GM23338 (cell line): ENCODE measurements around the gene CX3CL1. TPM values are rescaled to one million over a fixed set of nuclear protein-coding genes. Genes with fewer than 3 reads are reported as not detected.

Experiments
- ATAC-seq: fragments of 200-7000 bp; cut with Tn5 transposase; 3 replicates; pipeline ENCODE4 v1.9.1; 2020
- DNase-seq: peaks from one replicate; pipeline ENCODE4 v3.0.0-alpha.2; 2015; ENCODE audit warnings: low spot score
- H2AFZ ChIP-seq: fragments of 200-600 bp; sonication (generic); 2 replicates; pipeline ENCODE4 v1.8.0; 2016; ENCODE audit warnings: antibody characterized with exemption, mild to moderate bottlenecking, moderate library complexity
- H3F3A ChIP-seq: fragments of 200-600 bp; sonication (generic); replicated peaks from 2 replicates; pipeline ENCODE4 v1.8.0; 2017; ENCODE audit warnings: antibody characterized with exemption, mixed run types, low read depth
- H3K27ac ChIP-seq: fragments of 200-600 bp; sonication (generic); 2 replicates; pipeline ENCODE4 v1.6.1; 2016; ENCODE audit warnings: low read depth
- H3K27me3 ChIP-seq: fragments of 200-600 bp; sonication (generic); 2 replicates; pipeline ENCODE4 v1.8.0; 2016; ENCODE audit warnings: mild to moderate bottlenecking, mixed run types, moderate library complexity; ENCODE audit not compliant: insufficient read depth
- H3K36me3 ChIP-seq: fragments of 200-600 bp; sonication (generic); 2 replicates; pipeline ENCODE4 v1.8.0; 2016; ENCODE audit warnings: mild to moderate bottlenecking; ENCODE audit not compliant: insufficient read depth
- H3K4me1 ChIP-seq: fragments of 200-600 bp; sonication (generic); 2 replicates; pipeline ENCODE4 v1.8.0; 2016; ENCODE audit warnings: mild to moderate bottlenecking, moderate library complexity; ENCODE audit not compliant: insufficient read depth
- H3K4me2 ChIP-seq: fragments of 200-600 bp; sonication (generic); 2 replicates; pipeline ENCODE4 v1.7.1; 2017; ENCODE audit warnings: mixed run types
- H3K4me3 ChIP-seq: fragments of 200-600 bp; sonication (generic); 2 replicates; pipeline ENCODE4 v1.6.1; 2016; ENCODE audit warnings: mixed run types
- H3K79me2 ChIP-seq: fragments of 200-600 bp; sonication (generic); replicated peaks from 2 replicates; pipeline ENCODE4 v1.8.0; 2017; ENCODE audit warnings: mild to moderate bottlenecking; ENCODE audit not compliant: insufficient read depth
- H3K9me2 ChIP-seq: fragments of 200-600 bp; sonication (generic); 2 replicates; pipeline ENCODE4 v1.8.0; 2017; ENCODE audit not compliant: insufficient read depth
- H4K20me1 ChIP-seq: fragments of 200-600 bp; sonication (generic); replicated peaks from 2 replicates; pipeline ENCODE4 v1.8.0; 2017; ENCODE audit warnings: mild to moderate bottlenecking; ENCODE audit not compliant: insufficient read depth
- H3K27ac Mint-ChIP-seq: 2 replicates; pipeline ENCODE4 v1.8.0; 2020; ENCODE audit warnings: inconsistent platforms, mild to moderate bottlenecking, moderate library complexity, mixed read lengths
- H3K27me3 Mint-ChIP-seq: 3 replicates; pipeline ENCODE4 v1.8.0; 2022; ENCODE audit warnings: low read depth, mild to moderate bottlenecking, moderate library complexity, mixed read lengths, inconsistent platforms; ENCODE audit not compliant: insufficient read depth, poor library complexity
- H3K36me3 Mint-ChIP-seq: 3 replicates; pipeline ENCODE4 v1.8.0; 2021; ENCODE audit warnings: low read depth, mild to moderate bottlenecking, inconsistent platforms, moderate library complexity, mixed read lengths
- H3K4me1 Mint-ChIP-seq: 3 replicates; pipeline ENCODE4 v1.8.0; 2020; ENCODE audit warnings: mild to moderate bottlenecking, inconsistent platforms, mixed read lengths
- H3K4me3 Mint-ChIP-seq: 3 replicates; pipeline ENCODE4 v1.8.0; 2021; ENCODE audit warnings: moderate library complexity, mild to moderate bottlenecking, inconsistent platforms, mixed read lengths
- H3K9me3 Mint-ChIP-seq: 3 replicates; pipeline ENCODE4 v1.8.0; 2020; ENCODE audit warnings: moderate library complexity, mild to moderate bottlenecking, inconsistent platforms, mixed read lengths
- CREB1 ChIP-seq: fragments of 250-450 bp; sonication (Bioruptor Pico); IDR thresholded peaks from 2 replicates; pipeline ENCODE4 v1.5.0; 2020; ENCODE audit warnings: low read depth, mild to moderate bottlenecking, moderate library complexity
- CTCF ChIP-seq, 2 experiments: fragments of 200-600 bp in 1 of 2; sonication (generic) in 1 of 2; conservative IDR thresholded peaks; 2 replicates each; pipeline versions ENCODE4 v1.5.1 to v1.6.1; 2016 to 2017; ENCODE audit warnings: antibody characterized with exemption in 2 of 2, low read depth in 2 of 2, mild to moderate bottlenecking in 2 of 2, moderate library complexity in 1 of 2
- ETS1 ChIP-seq: IDR thresholded peaks from 2 replicates; pipeline ENCODE4 v1.6.1; 2016; ENCODE audit warnings: antibody characterized with exemption
- EZH2 ChIP-seq: fragments of 200-600 bp; sonication (generic); IDR thresholded peaks from one replicate; pipeline ENCODE4 v1.8.0; 2017; ENCODE audit warnings: antibody characterized with exemption, mild to moderate bottlenecking, low read depth; ENCODE audit not compliant: unreplicated experiment
- EZH2phosphoT487 ChIP-seq: fragments of 200-600 bp; sonication (generic); IDR thresholded peaks from one replicate; pipeline ENCODE4 v1.8.1; 2018; ENCODE audit warnings: antibody characterized with exemption; ENCODE audit not compliant: unreplicated experiment
- POLR2AphosphoS5 ChIP-seq: IDR thresholded peaks from 2 replicates; pipeline ENCODE4 v1.6.1; 2016; ENCODE audit warnings: antibody characterized with exemption, low read depth
- REST ChIP-seq: IDR thresholded peaks from one replicate; pipeline ENCODE4 v1.6.1; 2018; ENCODE audit warnings: antibody characterized with exemption; ENCODE audit not compliant: unreplicated experiment
- STAT1 ChIP-seq: IDR thresholded peaks from one replicate; pipeline ENCODE4 v1.6.1; 2016; ENCODE audit warnings: antibody characterized with exemption; ENCODE audit not compliant: unreplicated experiment
- ZNF114 ChIP-seq: fragments of 250-450 bp; sonication (Bioruptor Pico); IDR thresholded peaks from 2 replicates; pipeline ENCODE4 v1.5.0; 2020; ENCODE audit warnings: mild to moderate bottlenecking, moderate library complexity
- ZNF331 ChIP-seq: fragments of 250-450 bp; sonication (Bioruptor Pico); IDR thresholded peaks from 2 replicates; pipeline ENCODE4 v1.5.0; 2020; ENCODE audit warnings: low read depth, mild to moderate bottlenecking, moderate library complexity
- polyA plus RNA-seq: library from polyadenylated mRNA; unstranded; fragments of >200 nt; fragmentation: Nextera tagmentation; extraction: Ambion mirVana; gene quantifications from 2 replicates; pipeline ENCODE4 v1.2.1, GENCODE V29; 2016
- total RNA-seq: library from RNA; depleted of rRNA; stranded (reverse); fragments of >200 nt; shearing (Covaris generic); gene quantifications from 2 replicates; pipeline ENCODE4 v1.2.3, GENCODE V29; 2014

CX3CL1 gene
- total and polyA plus RNA-seq, 2 experiments from 2014 or later, result 0.24 to 2.8 TPM

- ATAC-seq (no peak), DNase-seq (no peak)
- Mint-ChIP-seq H3K36me3 (peaks cover 40% of the 10 kb centered on the region), H3K9me3 (no peaks in the 10 kb centered on the region; the same call in 2 of the 3 replicates), H3K4me1 (peaks cover 7% of the 10 kb centered on the region; the same call in 2 of the 3 replicates), H3K27me3 (peaks cover 2% of the 10 kb centered on the region), H3K27ac (no peak overlapping the region), H3K4me3 (no peak overlapping the region)
- Histone ChIP-seq H3K9me2 (no peaks in the 10 kb centered on the region), H3K79me2 (no peaks in the 10 kb centered on the region), H3K36me3 (peaks cover 31% of the 10 kb centered on the region), H3K27me3 (no peaks in the 10 kb centered on the region), H3K4me1 (no peaks in the 10 kb centered on the region), H2AFZ (no peak overlapping the region), H3K27ac (no peak overlapping the region), H4K20me1 (0 out of 2 replicates have a peak, but pooled peaks cover 5% of the 10 kb centered on the region), H3K4me2 (no peak overlapping the region), H3F3A (no peaks in the 10 kb centered on the region), H3K4me3 (no peak overlapping the region)
- TF ChIP-seq CREB1 (CRISPR knock-in tag), result no peak
- TF ChIP-seq EZH2, result no peak
- no peak for TF ChIP-seq ZNF114 (CRISPR knock-in tag)
- no peak for TF ChIP-seq STAT1
- no peak for TF ChIP-seq POLR2AphosphoS5
- TF ChIP-seq REST, result no peak
- no peak for TF ChIP-seq ETS1
These were observed 54.1 kb downstream of the CX3CL1 start for GRCh38 chr16:57426356-57426755.

- no peaks in the 10 kb centered on the region for H3K4me1 ChIP-seq
- 0 out of 2 replicates have a peak, but pooled peaks cover 5% of the 10 kb centered on the region for H4K20me1 ChIP-seq
- peaks cover 34% of the 10 kb centered on the region for H3K36me3 ChIP-seq
- DNase-seq (no peak), ATAC-seq (no peak)
- TF ChIP-seq ETS1 (no peak), EZH2phosphoT487 (no peak), ZNF331 (no peak), REST (no peak), CTCF (conservative IDR thresholded peaks at IDR 0.05; ENCODE audit: low read depth in 2 of 2) (no peak)
- no peak overlapping the region for H3K4me3 ChIP-seq
- no peaks in the 10 kb centered on the region for H3K27me3 ChIP-seq
- no peak overlapping the region for H3K27ac Mint-ChIP-seq
- no peaks in the 10 kb centered on the region for H3K79me2 ChIP-seq
- no peak overlapping the region for H3K4me2 ChIP-seq
- no peaks in the 10 kb centered on the region for H3F3A ChIP-seq
- H2AFZ ChIP-seq, result no peak overlapping the region
- H3K4me3 Mint-ChIP-seq, result no peak overlapping the region
- peaks cover 4% of the 10 kb centered on the region; the same call in 2 of the 3 replicates for H3K4me1 Mint-ChIP-seq
- H3K36me3 Mint-ChIP-seq, result peaks cover 47% of the 10 kb centered on the region
- H3K27me3 Mint-ChIP-seq, result peaks cover 2% of the 10 kb centered on the region
- H3K27ac ChIP-seq, result no peak overlapping the region
- no peaks in the 10 kb centered on the region for H3K9me2 ChIP-seq
- no peaks in the 10 kb centered on the region; the same call in 2 of the 3 replicates for H3K9me3 Mint-ChIP-seq
These were observed 55.0 kb downstream of the CX3CL1 start for GRCh38 chr16:57427307-57427706.
